Peyer's patch (tissue), 4 donors: ENCODE data around the gene TTC21B. TPM values are rescaled to one million over a fixed set of nuclear protein-coding genes. Genes with fewer than 3 reads are reported as not detected.

Experiments used
- DNase-seq, 3 donors: peaks; one replicate each; pipeline ENCODE4 v3.0.0-alpha.2; 2017 to 2019
- H3K27ac ChIP-seq, 4 donors: fragments of 200-600 bp; sonication (generic); one replicate each; pipeline ENCODE4 v1.5.1; 2016 to 2019
- H3K27me3 ChIP-seq, 2 donors: fragments of 200-600 bp; sonication (generic); one replicate each; pipeline ENCODE4 v1.5.1; 2019
- H3K36me3 ChIP-seq, 3 donors: fragments of 200-600 bp; sonication (generic); one replicate each; pipeline ENCODE4 v1.5.1; 2016 to 2019
- H3K4me1 ChIP-seq, 4 donors: fragments of 200-600 bp; sonication (generic); one replicate each; pipeline ENCODE4 v1.5.1; 2016 to 2019
- H3K4me3 ChIP-seq, 4 donors: fragments of 200-600 bp; sonication (generic); 1 replicate in 3 of 4; 2 replicates in 1 of 4; pipeline ENCODE4 v1.5.1; 2016 to 2019; ENCODE audit warnings: mild to moderate bottlenecking in 1 of 4
- H3K9me3 ChIP-seq, 4 donors: fragments of 200-600 bp; sonication (generic); one replicate each; pipeline ENCODE4 v1.5.1; 2016 to 2019; ENCODE audit warnings: mild to moderate bottlenecking in 1 of 4
- CTCF ChIP-seq, 6 experiments: fragments of 450-650 bp in 4 of 6; fragments of 200-600 bp in 2 of 6; sonication (generic) in 1 of 6; IDR thresholded peaks; one replicate each; pipeline ENCODE4 v1.5.1; 2017 to 2019; ENCODE audit warnings: antibody characterized with exemption in 6 of 6, mild to moderate bottlenecking in 3 of 6, moderate library complexity in 1 of 6
- POLR2A ChIP-seq, 2 donors: fragments of 450-650 bp; IDR thresholded peaks; one replicate each; pipeline ENCODE4 v1.5.1; 2017; ENCODE audit warnings: antibody characterized with exemption in 2 of 2, mild to moderate bottlenecking in 2 of 2, moderate library complexity in 2 of 2
- total RNA-seq, 4 donors: library from RNA; depleted of rRNA; stranded (reverse); fragments of >200 nt; gene quantifications; one replicate each; pipeline ENCODE4 v1.1.0, GENCODE V29; 2016

TTC21B gene
- total RNA-seq, 4 donors from 2014 or later: 14.2 to 47.9 (median 32.6) TPM

DNA sequence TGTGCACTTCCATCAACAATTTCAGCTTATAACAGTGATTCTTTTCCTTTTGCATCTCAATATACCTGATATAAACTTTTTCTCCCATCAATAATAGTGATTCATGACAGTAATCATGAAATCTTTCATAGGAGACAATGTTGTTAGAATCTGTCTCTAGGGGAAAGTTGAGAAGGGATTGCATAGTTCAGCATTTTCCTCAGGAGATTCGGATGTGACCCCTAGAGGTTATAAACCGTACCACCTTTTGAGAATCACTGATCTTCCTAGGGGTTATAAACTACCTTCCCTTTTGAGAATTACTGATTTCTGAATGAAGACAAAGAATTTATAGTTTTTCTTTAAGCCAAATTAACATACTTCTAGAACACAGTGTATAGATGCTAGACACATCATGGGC is 106.6 kb downstream of the TTC21B start:
- H3K36me3 ChIP-seq: no peaks in the 10 kb centered on the region
- H3K4me3 ChIP-seq: no peak overlapping the region
- TF ChIP-seq CTCF (IDR thresholded peaks at IDR 0.05) (no peak), POLR2A (IDR thresholded peaks at IDR 0.05) (no peak)
- H3K4me1 ChIP-seq: no peaks in the 10 kb centered on the region
- no peak overlapping the region for H3K27ac ChIP-seq
- no peak for DNase-seq
- no peaks in the 10 kb centered on the region for H3K27me3 ChIP-seq
- H3K9me3 ChIP-seq: peaks cover 0 to under 1% (median 0%) of the 10 kb centered on the region in 4 donors

GRCh38 chr2:165846056-165846455 is 107.5 kb downstream of the TTC21B start:
- Histone ChIP-seq H3K27me3 (no peaks in the 10 kb centered on the region), H3K36me3 (no peaks in the 10 kb centered on the region), H3K4me1 (no peaks in the 10 kb centered on the region), H3K9me3 (no peaks in the 10 kb centered on the region), H3K4me3 (no peak overlapping the region), H3K27ac (no peak overlapping the region)
- TF ChIP-seq POLR2A (IDR thresholded peaks at IDR 0.05): no peak
- no peak for TF ChIP-seq CTCF (IDR thresholded peaks at IDR 0.05)
- no peak for DNase-seq

- TF ChIP-seq POLR2A (IDR thresholded peaks at IDR 0.05) (no peak), CTCF (IDR thresholded peaks at IDR 0.05) (no peak)
- Histone ChIP-seq H3K27ac (no peak overlapping the region), H3K36me3 (no peaks in the 10 kb centered on the region), H3K27me3 (no peaks in the 10 kb centered on the region), H3K9me3 (no peaks in the 10 kb centered on the region), H3K4me1 (no peaks in the 10 kb centered on the region), H3K4me3 (no peak overlapping the region)
- no peak for DNase-seq
Measured at GRCh38 chr2:165844216-165844615, 109.4 kb downstream of the TTC21B start.

- no peaks in the 10 kb centered on the region for H3K27me3 ChIP-seq
- H3K36me3 ChIP-seq: no peaks in the 10 kb centered on the region
- no peaks in the 10 kb centered on the region for H3K9me3 ChIP-seq
- H3K4me1 ChIP-seq: no peaks in the 10 kb centered on the region
- no peak overlapping the region for H3K4me3 ChIP-seq
- H3K27ac ChIP-seq: no peak overlapping the region
- DNase-seq: no peak
- no peak for TF ChIP-seq POLR2A (IDR thresholded peaks at IDR 0.05)
- TF ChIP-seq CTCF (IDR thresholded peaks at IDR 0.05): no peak
Measured at GRCh38 chr2:165843351-165843750, 110.2 kb downstream of the TTC21B start.

DNA sequence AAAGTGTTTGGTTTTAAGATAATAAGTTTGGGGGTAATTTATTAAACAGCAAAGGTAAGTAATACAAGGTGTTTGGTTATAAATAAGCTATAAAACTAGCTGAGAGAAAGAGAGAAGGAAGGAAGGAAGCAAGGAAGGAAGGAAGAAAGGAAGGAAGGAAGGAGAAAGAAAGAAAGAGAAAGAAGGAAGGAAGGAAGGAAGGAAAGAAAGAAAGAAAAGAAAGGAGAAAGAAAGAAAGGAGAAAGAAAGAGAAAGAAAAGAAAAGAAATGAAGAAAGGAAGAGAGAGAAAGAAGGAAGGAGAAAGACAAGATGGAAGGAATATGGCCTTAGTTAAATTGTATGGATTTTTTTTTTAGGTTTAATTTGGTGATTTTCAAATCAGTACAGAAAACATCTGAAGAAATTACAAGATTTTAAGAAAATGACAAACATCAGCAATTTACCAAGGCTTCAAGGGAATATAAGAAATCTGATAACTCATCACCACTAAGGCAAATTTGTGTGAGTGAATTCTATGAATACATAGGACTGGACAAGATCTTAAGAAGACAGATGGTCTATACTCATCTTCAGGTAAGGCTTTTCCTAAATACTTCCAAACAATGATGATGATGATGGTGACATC is 113.1 kb downstream of the TTC21B start:
- Histone ChIP-seq H3K27ac (no peak overlapping the region), H3K36me3 (no peaks in the 10 kb centered on the region), H3K4me1 (no peaks in the 10 kb centered on the region), H3K4me3 (no peak overlapping the region), H3K9me3 (no peaks in the 10 kb centered on the region), H3K27me3 (no peaks in the 10 kb centered on the region)
- no peak for TF ChIP-seq CTCF (IDR thresholded peaks at IDR 0.05)
- no peak for TF ChIP-seq POLR2A (IDR thresholded peaks at IDR 0.05)
- no peak for DNase-seq

GRCh38 chr2:165839610-165840009 is 114.0 kb downstream of the TTC21B start:
- Histone ChIP-seq H3K4me3 (no peak overlapping the region), H3K4me1 (no peaks in the 10 kb centered on the region), H3K9me3 (no peaks in the 10 kb centered on the region), H3K36me3 (no peaks in the 10 kb centered on the region), H3K27ac (no peak overlapping the region), H3K27me3 (no peaks in the 10 kb centered on the region)
- TF ChIP-seq POLR2A (IDR thresholded peaks at IDR 0.05): no peak
- no peak for TF ChIP-seq CTCF (IDR thresholded peaks at IDR 0.05)
- no peak for DNase-seq
